Adrenal gland (tissue), 12 donors: Measurements from ENCODE around the gene PRDM16. TPM values are rescaled to one million over a fixed set of nuclear protein-coding genes. Genes with fewer than 3 reads are reported as not detected.

Experiments used
- DNase-seq, 7 donors: peaks; one replicate each; pipeline ENCODE4 v3.0.0-alpha.2; 2019 to 2020
- H3K27ac ChIP-seq, 5 donors: fragments of 200-600 bp; sonication (generic) in 4 of 5; 1 replicate in 3 of 5; 2 replicates in 2 of 5; pipeline versions ENCODE4 v1.5.1 to v1.8.0; 2016 to 2020; ENCODE audit warnings: mild to moderate bottlenecking in 1 of 5
- H3K27me3 ChIP-seq: fragments of 200-600 bp; 2 replicates; pipeline ENCODE4 v1.8.0; 2021
- H3K36me3 ChIP-seq, 2 donors: fragments of 200-600 bp; replicated peaks in 1 of 2; 1 replicate in 1 of 2; 2 replicates in 1 of 2; pipeline versions ENCODE4 v1.5.1 to v1.8.0; 2018 to 2022
- H3K4me1 ChIP-seq, 2 donors: fragments of 200-600 bp; replicated peaks in 1 of 2; 1 replicate in 1 of 2; 2 replicates in 1 of 2; pipeline versions ENCODE4 v1.5.1 to v1.8.0; 2018 to 2021
- H3K4me3 ChIP-seq, 4 donors: fragments of 200-600 bp; sonication (generic) in 3 of 4; one replicate each; pipeline ENCODE4 v1.5.1; 2016 to 2018
- H3K9me3 ChIP-seq, 3 donors: fragments of 200-600 bp; sonication (generic) in 1 of 3; replicated peaks in 1 of 3; 1 replicate in 2 of 3; 2 replicates in 1 of 3; pipeline versions ENCODE4 v1.5.1 to v1.8.0; 2016 to 2021
- POLR2A ChIP-seq, 2 donors: fragments of 450-650 bp; IDR thresholded peaks; one replicate each; pipeline ENCODE4 v1.6.1; 2017; ENCODE audit warnings: antibody characterized with exemption in 2 of 2, mild to moderate bottlenecking in 2 of 2, moderate library complexity in 1 of 2
- WGBS, 4 donors: extraction: QIAGEN DNeasy Blood & Tissue Kit in 2 of 4; methylation state at CpG; one replicate each; pipeline versions ENCODE4 v1.1.5 to v1.1.7; 2013 to 2017; 5-methylcytosine and 5-hydroxymethylcytosine counted together
- intact Hi-C, 2 donors: fragments of 100-400 bp; cut with DNase I; formaldehyde crosslinking; loops; one replicate each; pipeline versions ENCODE4 v1.14.1 to v1.15.0; 2022 to 2023
- polyA plus RNA-seq, 3 donors: library from polyadenylated mRNA; stranded (reverse); fragments of 200-250 nt in 2 of 3; fragments of 350-450 nt in 1 of 3; fragmentation: Illumina TruSeq in 1 of 3; extraction: RNeasy Lipid Tissue Mini Kit (QIAGEN cat#74804) in 1 of 3; gene quantifications; one replicate each; pipeline ENCODE4 v1.2.3, GENCODE V29; 2013 to 2014
- total RNA-seq, 9 donors: library from RNA; depleted of rRNA in 4 of 9; stranded (reverse); fragments of >200 nt in 4 of 9; fragments of 120-200 nt in 1 of 9; fragmentation: NEBNext Ultra II Directional in 1 of 9; extraction: Animal tissue kit (Norgen Biotek cat#: 25700) in 1 of 9; gene quantifications; one replicate each; pipeline versions ENCODE4 v1.1.0 to v1.2.4, GENCODE V29; 2013 to 2023
- TF ChIP-seq, protein P1 (sequence below), 6 experiments: fragments of 450-650 bp in 4 of 6; fragments of 200-600 bp in 2 of 6; sonication (generic) in 1 of 6; IDR thresholded peaks; 1 replicate in 5 of 6; 2 replicates in 1 of 6; pipeline versions ENCODE4 v1.5.1 to v1.8.0; 2016 to 2021; ENCODE audit warnings: antibody characterized with exemption in 6 of 6, mild to moderate bottlenecking in 2 of 6, moderate library complexity in 1 of 6
- donor health status: healthy with polysubstance abuse.
- donor health status: Bipolar disorder and iron deficiency.
- donor health status: DM: yes; HTN: yes; CAD: no.
- donor health status: DM: no; HTN: no; CAD: no.
- donor health status: DM: no; HTN: no; CAD: no.
- donor health status: DM: yes; HTN: yes; CAD: no.

PRDM16 gene
- total and polyA plus RNA-seq, 12 donors, result 0.04 to 2.8 (median 0.61) TPM; not detected in 1

DNA sequence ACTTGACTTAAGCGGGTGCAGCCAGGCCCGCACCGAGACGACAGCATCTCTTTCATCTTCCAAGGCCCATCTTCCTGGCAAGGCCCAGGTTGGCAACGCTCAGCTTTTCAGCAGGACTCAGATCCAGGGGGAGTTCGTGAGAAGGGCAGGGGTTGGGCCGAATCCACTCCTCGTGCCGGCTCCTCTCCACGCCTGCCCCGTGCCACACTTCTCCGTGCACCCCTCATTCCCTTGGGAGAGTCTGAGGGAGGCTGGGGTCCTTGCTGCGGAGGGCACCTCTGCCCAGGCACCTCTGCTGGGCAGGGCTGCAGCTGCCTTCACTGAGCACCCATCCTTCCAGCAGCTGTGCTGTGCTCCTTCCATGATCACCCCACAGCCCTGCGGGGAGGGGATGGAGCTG lies 22.3 kb downstream of the PRDM16 start:
- Histone ChIP-seq H3K9me3 (no peaks in the 10 kb centered on the region), H3K36me3 (no peaks in the 10 kb centered on the region), H3K27me3 (no peaks in the 10 kb centered on the region), H3K27ac (no peak overlapping the region), H3K4me3 (no peak overlapping the region), H3K4me1 (no peaks in the 10 kb centered on the region)
- no peak for DNase-seq
- intact Hi-C loops, result no loop called here
- TF ChIP-seq POLR2A (IDR thresholded peaks at IDR 0.05), result no peak
- TF ChIP-seq, protein P1, sequence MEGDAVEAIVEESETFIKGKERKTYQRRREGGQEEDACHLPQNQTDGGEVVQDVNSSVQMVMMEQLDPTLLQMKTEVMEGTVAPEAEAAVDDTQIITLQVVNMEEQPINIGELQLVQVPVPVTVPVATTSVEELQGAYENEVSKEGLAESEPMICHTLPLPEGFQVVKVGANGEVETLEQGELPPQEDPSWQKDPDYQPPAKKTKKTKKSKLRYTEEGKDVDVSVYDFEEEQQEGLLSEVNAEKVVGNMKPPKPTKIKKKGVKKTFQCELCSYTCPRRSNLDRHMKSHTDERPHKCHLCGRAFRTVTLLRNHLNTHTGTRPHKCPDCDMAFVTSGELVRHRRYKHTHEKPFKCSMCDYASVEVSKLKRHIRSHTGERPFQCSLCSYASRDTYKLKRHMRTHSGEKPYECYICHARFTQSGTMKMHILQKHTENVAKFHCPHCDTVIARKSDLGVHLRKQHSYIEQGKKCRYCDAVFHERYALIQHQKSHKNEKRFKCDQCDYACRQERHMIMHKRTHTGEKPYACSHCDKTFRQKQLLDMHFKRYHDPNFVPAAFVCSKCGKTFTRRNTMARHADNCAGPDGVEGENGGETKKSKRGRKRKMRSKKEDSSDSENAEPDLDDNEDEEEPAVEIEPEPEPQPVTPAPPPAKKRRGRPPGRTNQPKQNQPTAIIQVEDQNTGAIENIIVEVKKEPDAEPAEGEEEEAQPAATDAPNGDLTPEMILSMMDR (IDR thresholded peaks at IDR 0.05), result no peak
- WGBS, 4 donors, result 85 to 94% (median 88%) methylated on average over 8 to 14 of the region's 14 CpGs

DNA sequence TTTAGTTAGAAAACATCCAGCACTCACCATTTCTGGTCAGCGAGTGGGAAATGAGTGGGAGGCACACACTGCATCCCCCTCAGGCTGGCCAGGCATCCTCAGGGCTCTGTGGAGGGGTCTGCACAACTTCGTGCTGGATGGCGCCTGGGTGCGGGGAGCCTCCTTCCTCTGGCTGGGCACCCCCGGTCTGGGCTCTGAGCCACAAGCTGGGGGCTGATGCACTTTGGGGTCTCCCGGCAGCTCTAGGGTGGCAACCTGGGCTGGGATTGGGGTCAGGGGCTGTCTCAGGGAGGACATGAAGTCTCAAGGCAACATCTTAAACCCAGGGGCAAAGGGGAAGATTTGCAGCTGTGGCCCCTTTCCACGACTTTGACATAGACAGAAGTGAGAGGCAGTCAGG lies 23.5 kb downstream of the PRDM16 start:
- H3K36me3 ChIP-seq, result no peaks in the 10 kb centered on the region
- no peaks in the 10 kb centered on the region for H3K4me1 ChIP-seq

DNA sequence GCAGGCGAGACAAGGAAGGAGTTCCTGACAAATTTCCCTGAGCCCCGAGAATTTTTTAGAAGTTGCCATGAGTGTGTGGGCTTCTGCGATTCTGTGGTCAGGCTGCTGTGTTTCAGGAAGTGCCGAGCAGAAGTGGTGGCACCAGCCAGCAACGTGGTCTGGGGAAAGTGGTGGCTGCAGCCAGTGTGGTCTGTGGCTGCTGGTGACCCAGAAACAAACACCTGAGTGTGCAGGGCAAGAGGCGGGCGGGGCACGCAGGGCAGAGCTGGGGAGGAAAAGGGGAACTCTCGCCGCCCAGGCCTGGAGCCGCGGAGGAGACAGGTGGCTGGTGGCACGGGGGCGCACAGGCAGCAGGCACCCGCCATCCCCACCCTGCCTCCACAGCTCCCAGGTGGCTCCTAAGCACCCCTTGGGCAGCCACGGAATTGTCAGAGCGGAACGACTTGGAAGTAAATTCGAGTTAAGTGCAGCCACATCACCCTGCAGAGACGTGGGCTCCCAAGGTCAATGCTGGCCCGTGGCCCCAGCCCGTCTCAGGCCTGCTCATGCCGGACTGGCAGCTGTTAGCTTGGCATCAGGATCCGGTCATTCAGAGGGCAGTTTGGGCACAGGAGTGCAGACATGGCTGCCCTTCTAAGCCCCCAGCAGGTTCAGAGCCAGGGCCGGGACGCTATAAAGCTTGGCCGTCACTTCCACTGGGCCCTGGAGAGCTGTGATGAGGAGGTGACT lies 25.1 kb downstream of the PRDM16 start:
- no peaks in the 10 kb centered on the region for H3K27me3 ChIP-seq
- DNase-seq, result no peak
- intact Hi-C loops, result no loop called here
- H3K27ac ChIP-seq, result no peak overlapping the region
- H3K4me1 ChIP-seq, result no peaks in the 10 kb centered on the region
- H3K4me3 ChIP-seq, result no peak overlapping the region
- no peaks in the 10 kb centered on the region for H3K9me3 ChIP-seq
- WGBS, 4 donors, result 71 to 78% (median 75%) methylated on average over 13 to 27 of the region's 27 CpGs
- H3K36me3 ChIP-seq, result no peaks in the 10 kb centered on the region
- TF ChIP-seq POLR2A (IDR thresholded peaks at IDR 0.05), result no peak
- TF ChIP-seq, protein P1 (IDR thresholded peaks at IDR 0.05), result no peak

More for the DNA sequence above, 23.5 kb downstream of the PRDM16 start:
- intact Hi-C loops, result no loop called here
- no peak for TF ChIP-seq POLR2A (IDR thresholded peaks at IDR 0.05)
- TF ChIP-seq, protein P1 (IDR thresholded peaks at IDR 0.05), result no peak
- Histone ChIP-seq H3K9me3 (no peaks in the 10 kb centered on the region), H3K27ac (no peak overlapping the region), H3K27me3 (no peaks in the 10 kb centered on the region), H3K4me3 (no peak overlapping the region)
- DNase-seq, result no peak
- WGBS, 4 donors, result 56 to 76% (median 73%) methylated on average over 3 to 7 of the region's 7 CpGs

DNA sequence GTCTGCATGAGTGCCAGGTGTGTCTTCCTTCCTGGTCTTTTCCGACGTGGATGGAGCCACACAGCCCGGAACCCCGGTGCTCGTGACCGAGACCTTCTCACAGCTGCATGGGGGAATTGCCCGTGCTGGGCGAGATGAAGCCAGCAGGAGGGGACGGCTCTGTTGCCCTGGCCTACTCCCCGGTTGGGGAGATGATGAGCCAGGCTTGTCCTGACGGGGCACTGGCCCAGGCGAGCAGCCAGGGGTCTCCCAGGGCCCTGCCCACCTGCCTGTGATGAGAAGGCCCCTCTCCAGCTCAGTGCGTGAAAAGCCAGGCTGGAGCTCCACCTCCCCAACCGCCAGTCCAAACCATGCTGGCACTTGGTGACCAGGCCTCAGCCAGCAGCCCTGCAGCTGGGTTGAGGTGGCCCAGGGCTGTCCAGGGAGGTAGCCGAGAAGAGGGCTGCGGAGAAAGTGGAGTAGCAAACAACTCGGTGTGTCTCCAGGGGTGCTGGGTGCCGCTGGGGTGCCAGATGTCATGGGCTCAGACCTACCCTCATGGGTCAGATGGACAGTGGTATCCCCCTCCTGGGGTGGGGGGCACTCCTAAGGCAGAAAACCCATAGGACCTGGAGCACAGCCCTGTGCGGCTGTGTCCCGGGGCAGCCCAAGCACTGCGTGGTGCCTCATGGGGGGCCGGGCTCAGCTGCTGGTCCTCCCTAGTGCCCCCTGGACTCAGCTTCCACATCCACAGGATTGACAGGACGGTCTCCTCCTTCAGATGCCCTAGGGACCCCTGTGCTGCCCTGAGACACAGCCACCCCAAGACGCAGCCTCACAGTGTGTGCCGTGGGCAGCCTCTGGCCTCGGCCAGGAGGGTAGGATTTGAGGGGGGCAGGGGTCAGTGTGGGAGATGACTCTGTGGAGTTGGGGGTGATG lies 26.1 kb downstream of the PRDM16 start:
- H3K27me3 ChIP-seq, result no peaks in the 10 kb centered on the region
- no peak for TF ChIP-seq POLR2A (IDR thresholded peaks at IDR 0.05)
- TF ChIP-seq, protein P1 (IDR thresholded peaks at IDR 0.05), result no peak
- 89 to 94% (median 91%) methylated on average over 3 to 26 of the region's 26 CpGs for WGBS, 4 donors
- no peaks in the 10 kb centered on the region for H3K9me3 ChIP-seq
- intact Hi-C loops, result no loop called here
- H3K27ac ChIP-seq, result no peak overlapping the region
- H3K36me3 ChIP-seq, result no peaks in the 10 kb centered on the region
- no peak overlapping the region for H3K4me3 ChIP-seq
- no peaks in the 10 kb centered on the region for H3K4me1 ChIP-seq
- DNase-seq, result no peak
